ENCODE data around the gene CDC42BPA. TPM values are rescaled to one million over a fixed set of nuclear protein-coding genes. Genes with fewer than 3 reads are reported as not detected.

The CDC42BPA gene
- total and polyA plus RNA-seq, 2 of the 8 experiments (the other 6 are each of a cell fraction or from before 2014, with no cell fraction given): 7.1 to 28.5 TPM

DNA sequence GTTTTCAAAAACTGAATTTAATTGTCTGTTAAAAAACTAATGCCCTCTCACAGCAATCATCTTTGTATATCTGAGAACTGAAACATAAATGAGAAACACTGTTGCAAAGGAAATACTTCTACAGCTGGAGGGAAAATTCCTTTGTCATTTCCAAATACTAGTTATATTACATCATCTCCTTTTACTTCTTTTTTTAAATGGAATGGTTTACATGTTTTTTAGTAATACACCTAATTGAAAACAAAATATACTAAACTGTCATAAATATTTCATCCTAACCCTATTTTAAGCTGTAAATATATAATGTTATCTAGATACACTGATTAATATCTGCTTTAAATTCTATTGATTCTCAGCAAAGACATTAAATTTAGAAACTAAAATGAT lies 19.1 kb downstream of the CDC42BPA start:
- Histone ChIP-seq H3K79me1 (ENCODE audit: low read depth, low read length) (no peaks in the 10 kb centered on the region), H3K9me3 (ENCODE audit: insufficient read depth in 2 of 2, low read depth in 1 of 2, low read length in 1 of 2) (no peaks in the 10 kb centered on the region), H2BK15ac (ENCODE audit: low read length) (no peak overlapping the region), H3K79me2 (ENCODE audit: control insufficient read depth in 1 of 2, insufficient read depth in 2 of 2, low read length in 2 of 2) (peaks cover 0 to 87% of the 10 kb centered on the region in 2 experiments; a peak in 3 of 4 replicates), H3K4me2 (ENCODE audit: insufficient read depth in 1 of 2, low read depth in 2 of 2, low read length in 2 of 2) (no peak overlapping the region), H2AK5ac (ENCODE audit: low read depth, low read length) (no peak overlapping the region), H2BK20ac (ENCODE audit: low read length) (no peak overlapping the region), H3K27ac (ENCODE audit: low read depth, low read length) (no peak overlapping the region), H3K14ac (ENCODE audit: insufficient read length) (no peak overlapping the region), H3K9ac (replicated peaks in 1 of 4; ENCODE audit: extremely low read depth in 1 of 4, low read depth in 3 of 4, low read length in 3 of 4) (no peak overlapping the region), H3K27me3 (replicated peaks in 1 of 4; ENCODE audit: control insufficient read depth in 3 of 4, extremely low read depth in 1 of 4, insufficient read depth in 3 of 4, low read length in 3 of 4) (no peaks in the 10 kb centered on the region), H3K23me2 (ENCODE audit: low read depth, low read length) (no peaks in the 10 kb centered on the region), H3K18ac (ENCODE audit: extremely low read depth, low read length) (no peak overlapping the region), H2BK120ac (replicated peaks; ENCODE audit: low read depth, low read length) (no peak overlapping the region), H3K4ac (replicated peaks; ENCODE audit: insufficient read length, low read depth, low read length) (no peak overlapping the region), H2BK5ac (ENCODE audit: low read depth, low read length) (no peak overlapping the region), H4K20me1 (replicated peaks in 1 of 2; ENCODE audit: control insufficient read depth in 1 of 2, insufficient read depth in 2 of 2, low read length in 2 of 2) (peaks cover 2 to 3% of the 10 kb centered on the region in 2 experiments), H3K4me1 (replicated peaks in 1 of 4; ENCODE audit: control insufficient read depth in 3 of 4, insufficient read depth in 4 of 4, low read length in 3 of 4) (no peaks in the 10 kb centered on the region), H4K91ac (replicated peaks; ENCODE audit: insufficient read length, low read length) (no peak overlapping the region), H3K36me3 (ENCODE audit: control insufficient read depth in 2 of 4, insufficient read depth in 4 of 4, low read length in 3 of 4) (no peaks in the 10 kb centered on the region), H2AFZ (ENCODE audit: low read length) (no peak overlapping the region), H3K23ac (ENCODE audit: insufficient read length) (no peak overlapping the region), H4K5ac (ENCODE audit: insufficient read length, low read depth, low read length) (no peak overlapping the region), H4K8ac (ENCODE audit: extremely low read depth, insufficient read depth, low read length) (no peak overlapping the region), H3K4me3 (ENCODE audit: extremely low read depth in 1 of 4, insufficient read depth in 2 of 4, low read depth in 3 of 4, low read length in 4 of 4) (no peak overlapping the region), H2BK12ac (ENCODE audit: low read depth, low read length) (no peak overlapping the region), H3K56ac (replicated peaks; ENCODE audit: insufficient read length, low read depth, low read length) (no peak overlapping the region)
- ChIA-PET CTCF (ENCODE audit: partially characterized antibody) (interaction anchor here (0.9 to 1.4 kb wide), 3 partner anchors 9 to 369 kb away, joined by 3 to 4 read pairs (median 3); no protein-coding TSS in a partner anchor), POLR2A (ENCODE audit: partially characterized antibody) (interaction anchor here (0.9 to 2.5 kb wide), 4 partner anchors 8 to 20 kb away, joined by 3 to 8 read pairs (median 3); partner anchors contain the start of gene CDC42BPA)
- no peak for DNase-seq (ENCODE audit: low read depth in 1 of 2, low spot score in 2 of 2)
- FAIRE-seq: no peak
- TF ChIP-seq RXRA (IDR thresholded peaks at IDR 0.05; ENCODE audit: insufficient read depth, low read depth, low read length) (no peak), TAF7 (optimal IDR thresholded peaks at IDR 0.05; ENCODE audit: borderline replicate concordance, low read depth, low read length) (no peak), BRCA1 (IDR thresholded peaks at IDR 0.05; ENCODE audit: low read depth, low read length) (no peak), RBBP5 (IDR thresholded peaks at IDR 0.05; ENCODE audit: borderline replicate concordance, low read depth, low read length) (no peak), EGR1 (IDR thresholded peaks at IDR 0.05; ENCODE audit: borderline replicate concordance, low read depth, low read length) (no peak), CBX8 (IDR thresholded peaks at IDR 0.05; ENCODE audit: borderline replicate concordance, low read depth, low read length) (no peak), HDAC2 (IDR thresholded peaks at IDR 0.05; ENCODE audit: borderline replicate concordance in 1 of 2, low read depth in 2 of 2, low read length in 2 of 2) (no peak), BCL11A (IDR thresholded peaks at IDR 0.05; ENCODE audit: low read depth in 2 of 2, low read length in 2 of 2) (no peak), SP2 (IDR thresholded peaks at IDR 0.05; ENCODE audit: low read length) (no peak), NRF1 (IDR thresholded peaks at IDR 0.05; ENCODE audit: low read depth, low read length) (no peak), TAF1 (IDR thresholded peaks at IDR 0.05; ENCODE audit: low read depth, low read length) (no peak), ASH2L (IDR thresholded peaks at IDR 0.05; ENCODE audit: low read length) (no peak)

Data from H1 (cell line).